Measurements from ENCODE around the gene CCM2.

Gene CCM2

GRCh38 chr7:45077579-45077978 lies 77.6 kb downstream of the CCM2 start:
- peaks cover 4% of the 10 kb centered on the region for H3K36me3 Mint-ChIP-seq (ENCODE audit: low read depth)
- H3K4me3 Mint-ChIP-seq: no peak overlapping the region
- no peaks in the 10 kb centered on the region for H3K4me1 Mint-ChIP-seq
- H3K9me3 Mint-ChIP-seq: no peaks in the 10 kb centered on the region
- DNase-seq: no peak
- no peak overlapping the region for H3K27ac Mint-ChIP-seq
- peaks cover 4% of the 10 kb centered on the region for H3K27me3 Mint-ChIP-seq (ENCODE audit: low read depth, poor library complexity)
- no peak for TF ChIP-seq CTCF (IDR thresholded peaks at IDR 0.05)

- Mint-ChIP-seq H3K27me3 (ENCODE audit: low read depth, poor library complexity) (peaks cover 4% of the 10 kb centered on the region), H3K4me3 (no peak overlapping the region), H3K9me3 (no peaks in the 10 kb centered on the region), H3K36me3 (ENCODE audit: low read depth) (peaks cover 4% of the 10 kb centered on the region), H3K27ac (peak overlapping the region; percentile 52), H3K4me1 (no peaks in the 10 kb centered on the region)
- no peak for DNase-seq
- TF ChIP-seq CTCF (IDR thresholded peaks at IDR 0.05): no peak
Observed at GRCh38 chr7:45078125-45078681, 78.2 kb downstream of the CCM2 start.

GRCh38 chr7:45080265-45080957 lies 80.4 kb downstream of the CCM2 start:
- no peak overlapping the region for H3K4me3 Mint-ChIP-seq
- H3K36me3 Mint-ChIP-seq (ENCODE audit: low read depth): no peaks in the 10 kb centered on the region
- no peaks in the 10 kb centered on the region for H3K9me3 Mint-ChIP-seq
- DNase-seq: no peak
- TF ChIP-seq CTCF (IDR thresholded peaks at IDR 0.05): no peak
- H3K4me1 Mint-ChIP-seq: peaks cover 7% of the 10 kb centered on the region
- H3K27me3 Mint-ChIP-seq (ENCODE audit: low read depth, poor library complexity): peaks cover 4% of the 10 kb centered on the region
- H3K27ac Mint-ChIP-seq: no peak overlapping the region

GRCh38 chr7:45080958-45081669 lies 81.1 kb downstream of the CCM2 start:
- no peaks in the 10 kb centered on the region for H3K9me3 Mint-ChIP-seq
- TF ChIP-seq CTCF (IDR thresholded peaks at IDR 0.05): no peak
- H3K4me3 Mint-ChIP-seq: no peak overlapping the region
- no peaks in the 10 kb centered on the region for H3K36me3 Mint-ChIP-seq (ENCODE audit: low read depth)
- H3K27ac Mint-ChIP-seq: no peak overlapping the region
- H3K4me1 Mint-ChIP-seq: peaks cover 7% of the 10 kb centered on the region
- no peak for DNase-seq
- H3K27me3 Mint-ChIP-seq (ENCODE audit: low read depth, poor library complexity): peaks cover 4% of the 10 kb centered on the region

GRCh38 chr7:45081670-45081974 lies 81.6 kb downstream of the CCM2 start:
- TF ChIP-seq CTCF (IDR thresholded peaks at IDR 0.05): no peak
- Mint-ChIP-seq H3K4me3 (no peak overlapping the region), H3K27ac (no peak overlapping the region), H3K27me3 (ENCODE audit: low read depth, poor library complexity) (peaks cover 8% of the 10 kb centered on the region), H3K36me3 (ENCODE audit: low read depth) (no peaks in the 10 kb centered on the region), H3K9me3 (no peaks in the 10 kb centered on the region), H3K4me1 (peaks cover 7% of the 10 kb centered on the region)
- no peak for DNase-seq
